ENCODE data around the gene FBXW7. TPM values are rescaled to one million over a fixed set of nuclear protein-coding genes. Genes with fewer than 3 reads are reported as not detected.

The FBXW7 gene
- total and polyA plus RNA-seq, 2 of the 8 experiments (the other 6 are each of a cell fraction or from before 2014, with no cell fraction given), result 6.0 to 26.7 TPM

- no peak for FAIRE-seq
- no peak overlapping the region for H2BK12ac ChIP-seq (ENCODE audit: low read depth, low read length)
- CTCF ChIA-PET (ENCODE audit: partially characterized antibody), result interaction anchor here (1.9 kb wide), 1 partner anchor 343 kb away, joined by 5 read pairs; no protein-coding TSS in a partner anchor
- TF ChIP-seq SIN3A (conservative IDR thresholded peaks at IDR 0.05 in 1 of 2, IDR thresholded peaks at IDR 0.05 in 1 of 2; ENCODE audit: low read depth in 1 of 2, low read length in 2 of 2) (no peak), BACH1 (IDR thresholded peaks at IDR 0.05; ENCODE audit: low read length) (no peak), TBP (IDR thresholded peaks at IDR 0.05; ENCODE audit: low read depth, low read length) (no peak), CHD2 (IDR thresholded peaks at IDR 0.05; ENCODE audit: low read length) (no peak), CBX8 (IDR thresholded peaks at IDR 0.05; ENCODE audit: borderline replicate concordance, low read depth, low read length) (no peak), RXRA (IDR thresholded peaks at IDR 0.05; ENCODE audit: insufficient read depth, low read depth, low read length) (no peak), RAD21 (IDR thresholded peaks at IDR 0.05 in 1 of 2, conservative IDR thresholded peaks at IDR 0.05 in 1 of 2; ENCODE audit: low read depth in 2 of 2, low read length in 2 of 2) (no peak), EGR1 (IDR thresholded peaks at IDR 0.05; ENCODE audit: borderline replicate concordance, low read depth, low read length) (no peak), CTBP2 (IDR thresholded peaks at IDR 0.05; ENCODE audit: borderline replicate concordance, insufficient read depth, insufficient read length, low read length) (no peak), CHD1 (IDR thresholded peaks at IDR 0.05; ENCODE audit: low read depth, low read length) (no peak), KDM5A (IDR thresholded peaks at IDR 0.05; ENCODE audit: low read length) (no peak), TEAD4 (IDR thresholded peaks at IDR 0.05; ENCODE audit: low read depth, low read length) (no peak)
- TF ChIP-seq, protein P1, sequence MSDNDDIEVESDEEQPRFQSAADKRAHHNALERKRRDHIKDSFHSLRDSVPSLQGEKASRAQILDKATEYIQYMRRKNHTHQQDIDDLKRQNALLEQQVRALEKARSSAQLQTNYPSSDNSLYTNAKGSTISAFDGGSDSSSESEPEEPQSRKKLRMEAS (IDR thresholded peaks at IDR 0.05), result no peak
Observed at GRCh38 chr4:152392079-152392478, 143.8 kb downstream of the FBXW7 start.

More at GRCh38 chr4:152392079-152392478, 143.8 kb downstream of the FBXW7 start:
- Histone ChIP-seq H3K18ac (ENCODE audit: extremely low read depth, low read length) (no peak overlapping the region), H4K20me1 (replicated peaks in 1 of 2; ENCODE audit: control insufficient read depth in 1 of 2, insufficient read depth in 2 of 2, low read length in 2 of 2) (no peaks in the 10 kb centered on the region), H2BK5ac (ENCODE audit: low read depth, low read length) (no peak overlapping the region), H4K91ac (replicated peaks; ENCODE audit: insufficient read length, low read length) (no peak overlapping the region), H4K5ac (ENCODE audit: insufficient read length, low read depth, low read length) (no peak overlapping the region), H3K56ac (replicated peaks; ENCODE audit: insufficient read length, low read depth, low read length) (no peak overlapping the region), H2BK120ac (replicated peaks; ENCODE audit: low read depth, low read length) (no peak overlapping the region), H3K27ac (ENCODE audit: low read depth, low read length) (no peak overlapping the region), H3K14ac (ENCODE audit: insufficient read length) (no peak overlapping the region), H2BK15ac (ENCODE audit: low read length) (no peak overlapping the region), H3K23me2 (ENCODE audit: low read depth, low read length) (no peaks in the 10 kb centered on the region), H3K9me3 (ENCODE audit: insufficient read depth in 2 of 2, low read depth in 1 of 2, low read length in 1 of 2) (no peaks in the 10 kb centered on the region), H3K79me1 (ENCODE audit: low read depth, low read length) (no peaks in the 10 kb centered on the region), H3K4me1 (replicated peaks in 1 of 4; ENCODE audit: control insufficient read depth in 3 of 4, insufficient read depth in 4 of 4, low read length in 3 of 4) (no peaks in the 10 kb centered on the region), H3K4me3 (ENCODE audit: extremely low read depth in 1 of 4, insufficient read depth in 2 of 4, low read depth in 3 of 4, low read length in 4 of 4) (no peak overlapping the region), H3K4ac (replicated peaks; ENCODE audit: insufficient read length, low read depth, low read length) (no peak overlapping the region), H2BK20ac (ENCODE audit: low read length) (no peak overlapping the region), H3K23ac (ENCODE audit: insufficient read length) (no peak overlapping the region), H2AFZ (ENCODE audit: low read length) (no peak overlapping the region), H3K27me3 (replicated peaks in 1 of 4; ENCODE audit: control insufficient read depth in 3 of 4, extremely low read depth in 1 of 4, insufficient read depth in 3 of 4, low read length in 3 of 4) (no peaks in the 10 kb centered on the region), H4K8ac (ENCODE audit: extremely low read depth, insufficient read depth, low read length) (no peak overlapping the region), H3K4me2 (ENCODE audit: insufficient read depth in 1 of 2, low read depth in 2 of 2, low read length in 2 of 2) (no peak overlapping the region), H3K36me3 (ENCODE audit: control insufficient read depth in 2 of 4, insufficient read depth in 4 of 4, low read length in 3 of 4) (no peaks in the 10 kb centered on the region), H3K79me2 (ENCODE audit: control insufficient read depth in 1 of 2, insufficient read depth in 2 of 2, low read length in 2 of 2) (no peaks in the 10 kb centered on the region; a peak in 1 of 4 replicates), H2AK5ac (ENCODE audit: low read depth, low read length) (no peak overlapping the region), H3K9ac (replicated peaks in 1 of 4; ENCODE audit: extremely low read depth in 1 of 4, low read depth in 3 of 4, low read length in 3 of 4) (no peak overlapping the region)
- POLR2A ChIA-PET (ENCODE audit: partially characterized antibody), result no interaction called here
- no peak for DNase-seq (ENCODE audit: low read depth in 1 of 2, low spot score in 2 of 2)
- 95% methylated on average over 3 of the region's 3 CpGs; no CpG with 5 or more reads in 1 of the 2 experiments for WGBS, 2 experiments (ENCODE audit: extremely low coverage in 1 of 2, insufficient coverage in 1 of 2, insufficient read length in 1 of 2, insufficient replicate concordance in 2 of 2, low coverage in 1 of 2, low lambda C conversion rate in 2 of 2, missing lambda C conversion rate in 1 of 2)
